Measurements from ENCODE around the gene RAPGEF5. TPM values are rescaled to one million over a fixed set of nuclear protein-coding genes. Genes with fewer than 3 reads are reported as not detected.

The RAPGEF5 gene
- total RNA-seq, 2 donors from 2014 or later, result 66.5 to 70.8 TPM

GRCh38 chr7:22182149-22182548 is 174.8 kb downstream of the RAPGEF5 start:
- DNase-seq (ENCODE audit: low spot score), result no peak
- H3K9me3 ChIP-seq, result no peaks in the 10 kb centered on the region
- H3K27ac ChIP-seq, result no peak overlapping the region
- peaks cover 2% of the 10 kb centered on the region for H3K36me3 ChIP-seq
- TF ChIP-seq CTCF (IDR thresholded peaks at IDR 0.05), result no peak
- H3K4me1 ChIP-seq (ENCODE audit: control insufficient read depth in 1 of 2, low read depth in 2 of 2), result no peaks in the 10 kb centered on the region
- ATAC-seq (ENCODE audit: insufficient number of reproducible peaks, low FRiP score, low read depth), result no peak
- no peak overlapping the region for H3K4me3 ChIP-seq
- H3K27me3 ChIP-seq (replicated peaks; ENCODE audit: insufficient read depth), result no peaks in the 10 kb centered on the region

DNA sequence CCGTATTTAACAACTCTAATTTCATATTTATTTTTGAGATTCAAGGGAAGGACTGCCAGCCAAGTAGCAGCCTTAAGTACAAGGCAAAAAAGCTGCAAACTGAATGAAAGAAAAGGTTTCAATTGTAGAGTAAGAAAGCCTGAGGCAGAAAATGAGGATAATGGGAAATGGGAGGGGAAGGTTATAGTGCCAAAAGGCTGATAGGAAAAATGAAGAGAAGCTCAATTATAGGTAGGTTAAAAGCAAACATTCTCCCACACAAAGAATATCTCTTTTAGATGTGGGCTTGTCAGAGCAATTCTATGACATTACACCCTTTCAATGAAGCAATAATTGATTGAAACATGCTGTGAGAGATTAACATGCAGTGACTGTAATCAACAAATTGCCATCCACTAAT is 175.3 kb downstream of the RAPGEF5 start:
- Histone ChIP-seq H3K27ac (no peak overlapping the region), H3K4me1 (ENCODE audit: control insufficient read depth in 1 of 2, low read depth in 2 of 2) (no peaks in the 10 kb centered on the region), H3K9me3 (no peaks in the 10 kb centered on the region), H3K36me3 (no peaks in the 10 kb centered on the region), H3K27me3 (replicated peaks; ENCODE audit: insufficient read depth) (no peaks in the 10 kb centered on the region), H3K4me3 (no peak overlapping the region)
- ATAC-seq (ENCODE audit: insufficient number of reproducible peaks, low FRiP score, low read depth), result no peak
- no peak for TF ChIP-seq CTCF (IDR thresholded peaks at IDR 0.05)
- DNase-seq (ENCODE audit: low spot score), result no peak

GRCh38 chr7:22179442-22179879 is 177.5 kb downstream of the RAPGEF5 start:
- Histone ChIP-seq H3K4me3 (no peak overlapping the region), H3K9me3 (no peaks in the 10 kb centered on the region), H3K27ac (no peak overlapping the region), H3K4me1 (ENCODE audit: control insufficient read depth in 1 of 2, low read depth in 2 of 2) (peaks cover 0 to 2% of the 10 kb centered on the region in 2 donors), H3K36me3 (no peaks in the 10 kb centered on the region), H3K27me3 (replicated peaks; ENCODE audit: insufficient read depth) (no peaks in the 10 kb centered on the region)
- no peak for DNase-seq (ENCODE audit: low spot score)
- no peak for ATAC-seq (ENCODE audit: insufficient number of reproducible peaks, low FRiP score, low read depth)
- no peak for TF ChIP-seq CTCF (IDR thresholded peaks at IDR 0.05)

DNA sequence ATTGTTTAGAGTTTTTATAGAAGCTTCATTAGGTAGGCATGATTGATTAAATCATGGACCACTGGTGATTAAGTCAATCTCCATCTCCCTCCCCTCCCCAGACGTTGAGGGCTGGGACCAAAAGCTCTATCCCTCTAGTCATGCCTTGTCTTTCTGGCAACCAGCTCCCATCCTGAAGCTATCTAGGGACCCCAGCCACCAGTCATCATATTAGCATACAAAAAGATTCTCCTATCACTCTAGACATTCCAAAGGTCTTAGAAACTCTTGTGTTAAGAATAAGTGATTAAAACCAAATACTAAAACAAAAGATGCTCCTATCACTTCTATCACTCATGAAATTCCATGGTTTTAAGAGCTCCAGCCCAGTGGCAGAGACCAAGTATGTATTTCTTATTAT is 178.2 kb downstream of the RAPGEF5 start:
- H3K4me3 ChIP-seq, result no peak overlapping the region
- no peaks in the 10 kb centered on the region for H3K36me3 ChIP-seq
- DNase-seq (ENCODE audit: low spot score) (no peak), ATAC-seq (ENCODE audit: insufficient number of reproducible peaks, low FRiP score, low read depth) (no peak)
- TF ChIP-seq CTCF (IDR thresholded peaks at IDR 0.05), result no peak
- no peak overlapping the region for H3K27ac ChIP-seq
- no peaks in the 10 kb centered on the region for H3K9me3 ChIP-seq
- peaks cover 2 to 5% of the 10 kb centered on the region in 2 donors for H3K4me1 ChIP-seq (ENCODE audit: control insufficient read depth in 1 of 2, low read depth in 2 of 2)
- no peaks in the 10 kb centered on the region for H3K27me3 ChIP-seq (replicated peaks; ENCODE audit: insufficient read depth)

- TF ChIP-seq CTCF (IDR thresholded peaks at IDR 0.05), result no peak
- no peak for DNase-seq (ENCODE audit: low spot score)
- Histone ChIP-seq H3K27ac (no peak overlapping the region), H3K27me3 (replicated peaks; ENCODE audit: insufficient read depth) (no peaks in the 10 kb centered on the region), H3K36me3 (no peaks in the 10 kb centered on the region), H3K9me3 (no peaks in the 10 kb centered on the region), H3K4me1 (ENCODE audit: control insufficient read depth in 1 of 2, low read depth in 2 of 2) (peaks cover 7 to 18% of the 10 kb centered on the region in 2 donors), H3K4me3 (no peak overlapping the region)
- ATAC-seq (ENCODE audit: insufficient number of reproducible peaks, low FRiP score, low read depth), result no peak
Observed at GRCh38 chr7:22176791-22177412, 180.1 kb downstream of the RAPGEF5 start.
